SK-N-SH treated with all-trans-retinoic acid at 6 μM for 48 hours (cell line): Measurements from ENCODE around the gene NPVF.
A peak's percentile ranks its signal among the peaks of the same experiment; 100 is the strongest.

ENCODE experiments used
- ATAC-seq: fragments of 200-7000 bp; cut with Tn5 transposase; 3 replicates; pipeline ENCODE4 v1.9.1; 2020; ENCODE audit warnings: mild to moderate bottlenecking, moderate library complexity
- ARNTL ChIP-seq: fragments of 450-650 bp; formaldehyde crosslinking; IDR thresholded peaks from 2 replicates; pipeline ENCODE4 v1.5.0; 2020; ENCODE audit warnings: low read depth, mild to moderate bottlenecking, moderate library complexity, borderline replicate concordance
- BACH2 ChIP-seq: fragments of 250-450 bp; sonication (Bioruptor Pico); IDR thresholded peaks from 2 replicates; pipeline ENCODE4 v1.9.0; 2021; ENCODE audit warnings: mild to moderate bottlenecking, borderline replicate concordance
- CREB5 ChIP-seq: fragments of 250-450 bp; sonication (Bioruptor Pico); IDR thresholded peaks from 2 replicates; pipeline ENCODE4 v1.5.1; 2020; ENCODE audit warnings: low read depth, mild to moderate bottlenecking, moderate library complexity
- CSDC2 ChIP-seq: fragments of 250-450 bp; sonication (Bioruptor Pico); IDR thresholded peaks from 2 replicates; pipeline ENCODE4 v1.5.0; 2020; ENCODE audit warnings: mild to moderate bottlenecking, moderate library complexity
- CSRNP3 ChIP-seq: fragments of 250-450 bp; sonication (Bioruptor Pico); IDR thresholded peaks from 2 replicates; pipeline ENCODE4 v1.5.1; 2021; ENCODE audit warnings: mild to moderate bottlenecking, moderate library complexity
- ESRRG ChIP-seq: fragments of 250-450 bp; sonication (Bioruptor Pico); IDR thresholded peaks from 2 replicates; pipeline ENCODE4 v1.6.1; 2021; ENCODE audit warnings: mild to moderate bottlenecking
- GLIS3 ChIP-seq: fragments of 250-450 bp; sonication (Bioruptor Pico); IDR thresholded peaks from 2 replicates; pipeline ENCODE4 v1.5.0; 2020; ENCODE audit warnings: mild to moderate bottlenecking, moderate library complexity
- ISL1 ChIP-seq: fragments of 250-450 bp; sonication (Bioruptor Pico); IDR thresholded peaks from 2 replicates; pipeline ENCODE4 v2.1.2; 2022; ENCODE audit warnings: mild to moderate bottlenecking, moderate library complexity
- OSR1 ChIP-seq: fragments of 250-450 bp; sonication (Bioruptor Pico); IDR thresholded peaks from 2 replicates; pipeline ENCODE4 v1.8.0; 2022; ENCODE audit warnings: moderate library complexity, mild to moderate bottlenecking, inconsistent platforms
- PATZ1 ChIP-seq: fragments of 250-450 bp; sonication (Bioruptor Pico); IDR thresholded peaks from 2 replicates; pipeline ENCODE4 v1.8.0; 2020; ENCODE audit warnings: mild to moderate bottlenecking, moderate library complexity, borderline replicate concordance
- POU6F1 ChIP-seq: fragments of 250-450 bp; sonication (Bioruptor Pico); IDR thresholded peaks from 2 replicates; pipeline ENCODE4 v1.8.0; 2021; ENCODE audit warnings: low read depth, mild to moderate bottlenecking, moderate library complexity, borderline replicate concordance
- PPARA ChIP-seq: fragments of 250-450 bp; sonication (Bioruptor Pico); IDR thresholded peaks from 2 replicates; pipeline ENCODE4 v1.5.0; 2020; ENCODE audit warnings: mild to moderate bottlenecking, borderline replicate concordance
- RARB ChIP-seq: fragments of 250-450 bp; sonication (Bioruptor Pico); IDR thresholded peaks from 2 replicates; pipeline ENCODE4 v1.8.0; 2021; ENCODE audit warnings: mild to moderate bottlenecking, moderate library complexity
- SNAI2 ChIP-seq: fragments of 250-450 bp; sonication (Bioruptor Pico); IDR thresholded peaks from 2 replicates; pipeline ENCODE4 v1.5.0; 2020; ENCODE audit warnings: mild to moderate bottlenecking, moderate library complexity
- TCF4 ChIP-seq: fragments of 250-450 bp; sonication (Bioruptor Pico); IDR thresholded peaks from 2 replicates; pipeline ENCODE4 v1.8.0; 2021; ENCODE audit warnings: mild to moderate bottlenecking, moderate library complexity, borderline replicate concordance
- TOX ChIP-seq: fragments of 250-450 bp; sonication (Bioruptor Pico); IDR thresholded peaks from 2 replicates; pipeline ENCODE4 v1.8.0; 2021; ENCODE audit warnings: mild to moderate bottlenecking, moderate library complexity, borderline replicate concordance
- TSHZ2 ChIP-seq: fragments of 250-450 bp; sonication (Bioruptor Pico); IDR thresholded peaks from 2 replicates; pipeline ENCODE4 v1.5.0; 2020; ENCODE audit warnings: mild to moderate bottlenecking, moderate library complexity
- ZC3H10 ChIP-seq: fragments of 250-450 bp; sonication (Bioruptor Pico); IDR thresholded peaks from 2 replicates; pipeline ENCODE4 v1.5.1; 2021; ENCODE audit warnings: mild to moderate bottlenecking, moderate library complexity
- ZFP3 ChIP-seq: fragments of 250-450 bp; sonication (Bioruptor Pico); IDR thresholded peaks from 2 replicates; pipeline ENCODE4 v1.5.0; 2020; ENCODE audit warnings: mild to moderate bottlenecking, moderate library complexity
- ZFP30 ChIP-seq: fragments of 450-650 bp; formaldehyde crosslinking; IDR thresholded peaks from 2 replicates; pipeline ENCODE4 v1.5.0; 2022; ENCODE audit warnings: mild to moderate bottlenecking, moderate library complexity
- ZNF565 ChIP-seq: fragments of 450-650 bp; formaldehyde crosslinking; conservative IDR thresholded peaks from 2 replicates; pipeline ENCODE4 v1.5.0; 2020; ENCODE audit warnings: low read depth, mild to moderate bottlenecking, moderate library complexity
- ZNF70 ChIP-seq: fragments of 450-650 bp; formaldehyde crosslinking; IDR thresholded peaks from 2 replicates; pipeline ENCODE4 v1.5.0; 2020; ENCODE audit warnings: mild to moderate bottlenecking, moderate library complexity
- ZNF8 ChIP-seq: fragments of 450-650 bp; formaldehyde crosslinking; IDR thresholded peaks from 2 replicates; pipeline ENCODE4 v1.5.0; 2020; ENCODE audit warnings: mild to moderate bottlenecking, moderate library complexity

NPVF gene

GRCh38 chr7:25228386-25228785 lies at the start of gene NPVF:
Gene NPVF, minus strand, starts transcription at chr7:25228486. Its CDS starts 47 bp downstream, at chr7:25228439.
- no peak for ATAC-seq

GRCh38 chr7:25272265-25272664 lies 44.0 kb upstream of the NPVF start:
- TF ChIP-seq TSHZ2 (CRISPR knock-in tag) (no peak), TCF4 (CRISPR knock-in tag) (no peak), ARNTL (CRISPR knock-in tag) (no peak), ZFP30 (CRISPR knock-in tag) (no peak), BACH2 (CRISPR knock-in tag) (no peak), RARB (CRISPR knock-in tag) (no peak), CSDC2 (no peak), TOX (no peak), ZC3H10 (CRISPR knock-in tag) (no peak), ESRRG (no peak)
- no peak for ATAC-seq

More at GRCh38 chr7:25228386-25228785, at the start of gene NPVF:
- TF ChIP-seq GLIS3 (CRISPR knock-in tag), result no peak
- TF ChIP-seq TCF4 (CRISPR knock-in tag), result no peak
- TF ChIP-seq OSR1, result no peak
- no peak for TF ChIP-seq ARNTL (CRISPR knock-in tag)
- TF ChIP-seq SNAI2 (CRISPR knock-in tag), result no peak

GRCh38 chr7:25263337-25263736 lies 35.1 kb upstream of the NPVF start:
- TF ChIP-seq TCF4 (CRISPR knock-in tag) (no peak), GLIS3 (CRISPR knock-in tag) (no peak), TOX (no peak), PPARA (CRISPR knock-in tag) (no peak), PATZ1 (CRISPR knock-in tag) (no peak), ISL1 (CRISPR knock-in tag) (no peak), POU6F1 (no peak), ESRRG (no peak), OSR1 (no peak), ZNF565 (CRISPR knock-in tag) (no peak), RARB (CRISPR knock-in tag) (no peak), CREB5 (CRISPR knock-in tag) (no peak), ARNTL (CRISPR knock-in tag) (no peak), ZNF8 (CRISPR knock-in tag) (no peak), SNAI2 (CRISPR knock-in tag) (no peak), CSDC2 (no peak), ZFP30 (CRISPR knock-in tag) (no peak), ZC3H10 (CRISPR knock-in tag) (no peak), ZNF70 (CRISPR knock-in tag) (no peak)
- ATAC-seq, result no peak

- ATAC-seq, result peak; percentile 22; the same call in 1 of the 3 replicates
- TF ChIP-seq ZFP30 (CRISPR knock-in tag) (no peak), ZNF8 (CRISPR knock-in tag) (no peak), CSDC2 (no peak), TOX (no peak), RARB (CRISPR knock-in tag) (no peak), ZNF565 (CRISPR knock-in tag) (no peak), PATZ1 (CRISPR knock-in tag) (no peak), ZFP3 (CRISPR knock-in tag) (no peak), BACH2 (CRISPR knock-in tag) (no peak), CSRNP3 (no peak), POU6F1 (no peak), GLIS3 (CRISPR knock-in tag) (no peak), TCF4 (CRISPR knock-in tag) (no peak)
Observed at GRCh38 chr7:25262586-25262985, 34.3 kb upstream of the NPVF start.
